Calu3 (cell line): ENCODE results near the gene R3HDM2. TPM values are rescaled to one million over a fixed set of nuclear protein-coding genes. Genes with fewer than 3 reads are reported as not detected.

Experiments
- BruUV-seq: library from RNA; stranded (reverse); fragments of 400-500 nt; replicated peaks from 2 replicates; lab custom pipeline; 2021; lab: Mats Ljungman, UMichigan
- CTCF ChIA-PET: fragments of 300-600 bp; sonication (Branson Sonifier 250); formaldehyde crosslinking; loops from one replicate; lab custom pipeline; 2022; ENCODE audit warnings: antibody characterized with exemption; lab: Charles Lee
- DNase-seq: peaks from one replicate; pipeline ENCODE4 v3.0.0; 2022
- H3K27ac Mint-ChIP-seq: one replicate; pipeline ENCODE4 v1.8.0; 2022; ENCODE audit warnings: mixed read lengths; ENCODE audit not compliant: unreplicated experiment
- H3K27me3 Mint-ChIP-seq: one replicate; pipeline ENCODE4 v1.8.0; 2022; ENCODE audit warnings: mixed read lengths; ENCODE audit not compliant: unreplicated experiment
- H3K36me3 Mint-ChIP-seq: one replicate; pipeline ENCODE4 v1.8.0; 2022; ENCODE audit warnings: mild to moderate bottlenecking, moderate library complexity, mixed read lengths; ENCODE audit not compliant: insufficient read depth, unreplicated experiment
- H3K4me1 Mint-ChIP-seq: one replicate; pipeline ENCODE4 v1.8.0; 2022; ENCODE audit warnings: mild to moderate bottlenecking, low read depth, mixed read lengths; ENCODE audit not compliant: unreplicated experiment
- H3K4me3 Mint-ChIP-seq: one replicate; pipeline ENCODE4 v1.8.0; 2022; ENCODE audit warnings: mild to moderate bottlenecking, low read depth, moderate library complexity, mixed read lengths; ENCODE audit not compliant: unreplicated experiment
- H3K9me3 Mint-ChIP-seq: one replicate; pipeline ENCODE4 v1.8.0; 2022; ENCODE audit warnings: low read depth, mixed read lengths; ENCODE audit not compliant: unreplicated experiment
- CTCF ChIP-seq: fragments of 200-600 bp; IDR thresholded peaks from one replicate; pipeline ENCODE4 v1.8.0; 2022; ENCODE audit warnings: antibody characterized with exemption; ENCODE audit not compliant: unreplicated experiment
- intact Hi-C: fragments of 100-400 bp; cut with micrococcal nuclease; formaldehyde crosslinking; loops from one replicate; pipeline ENCODE4 v1.10.0; 2022; ENCODE audit not compliant: unreplicated experiment
- total RNA-seq: library from RNA; stranded (reverse); gene quantifications from 2 replicates; pipeline ENCODE4 v1.2.3, GENCODE V29; 2022

Gene R3HDM2
- total RNA-seq, 1 experiment from 2014 or later: 77.3 TPM

DNA sequence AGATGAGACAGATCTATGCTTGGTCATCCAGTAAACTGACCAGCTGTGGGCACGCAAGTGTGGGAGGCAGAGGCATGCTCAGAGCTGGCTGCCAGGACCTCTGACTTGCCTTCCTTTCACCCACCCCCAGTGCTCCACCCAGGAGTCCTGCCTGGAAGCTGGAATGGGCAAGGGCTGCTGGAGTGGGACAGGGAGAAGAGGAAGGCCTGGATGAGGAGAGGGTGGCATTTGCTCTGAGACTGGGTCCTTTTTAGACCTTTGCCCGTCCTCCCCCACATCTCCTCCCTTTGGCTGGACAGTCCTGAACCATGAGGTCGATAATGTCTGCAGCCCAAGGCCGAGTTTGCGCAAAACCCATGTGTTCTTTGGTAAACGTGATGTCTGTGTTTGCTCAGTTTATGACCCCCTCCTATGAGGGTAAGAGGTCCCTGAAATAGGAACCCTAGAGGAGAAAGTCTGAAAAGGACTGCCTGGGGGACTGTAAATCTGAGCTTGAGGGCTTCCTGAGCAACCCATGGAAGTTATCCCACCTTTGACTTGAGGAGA lies 20.5 kb upstream of the R3HDM2 start:
- BruUV-seq: no TSS peak
- Mint-ChIP-seq H3K4me3 (no peak overlapping the region), H3K27me3 (peaks cover 27% of the 10 kb centered on the region), H3K9me3 (no peaks in the 10 kb centered on the region), H3K4me1 (peaks cover 12% of the 10 kb centered on the region), H3K36me3 (no peaks in the 10 kb centered on the region), H3K27ac (no peak overlapping the region)
- CTCF ChIA-PET: interaction anchor here (2.4 kb wide), 1 partner anchor 144 kb away, joined by 63 read pairs; no protein-coding TSS in a partner anchor
- intact Hi-C loops: loop anchor here (10.0 kb wide), 1 partner anchor 173 kb away; no protein-coding TSS in a partner anchor
- TF ChIP-seq CTCF: no peak
- no peak for DNase-seq

- Mint-ChIP-seq H3K27me3 (peaks cover 27% of the 10 kb centered on the region), H3K36me3 (no peaks in the 10 kb centered on the region), H3K4me1 (no peaks in the 10 kb centered on the region), H3K27ac (no peak overlapping the region), H3K9me3 (no peaks in the 10 kb centered on the region), H3K4me3 (no peak overlapping the region)
- no peak for TF ChIP-seq CTCF
- no peak for DNase-seq
- intact Hi-C loops: loop anchor here (10.0 kb wide), 1 partner anchor 175 kb away; no protein-coding TSS in a partner anchor
- BruUV-seq: no TSS peak
- CTCF ChIA-PET: interaction anchor here (0.6 to 0.8 kb wide), 2 partner anchors 9 to 25 kb away, joined by 4 read pairs; no protein-coding TSS in a partner anchor
These were observed 19.2 kb upstream of the R3HDM2 start for GRCh38 chr12:57450057-57450456.

DNA sequence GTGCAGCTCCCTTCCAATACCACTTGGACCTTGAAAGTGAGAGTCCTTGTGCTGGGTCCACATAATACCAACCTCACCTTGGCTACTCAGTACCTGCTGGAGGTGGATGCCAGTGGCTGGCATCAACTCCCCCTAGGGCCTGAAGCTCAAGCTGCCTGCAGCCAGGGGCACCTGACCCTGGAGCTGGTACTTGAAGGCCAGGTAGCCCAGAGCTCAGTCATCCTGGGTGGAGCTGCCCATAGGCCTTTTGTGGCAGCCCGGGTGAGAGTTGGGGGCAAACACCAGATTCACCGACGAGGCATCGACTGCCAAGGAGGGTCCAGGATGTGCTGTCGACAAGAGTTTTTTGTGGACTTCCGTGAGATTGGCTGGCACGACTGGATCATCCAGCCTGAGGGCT lies 18.5 kb upstream of the R3HDM2 start:
- no peaks in the 10 kb centered on the region for H3K9me3 Mint-ChIP-seq
- no peaks in the 10 kb centered on the region for H3K4me1 Mint-ChIP-seq
- no peak for TF ChIP-seq CTCF
- no peak overlapping the region for H3K4me3 Mint-ChIP-seq
- H3K27me3 Mint-ChIP-seq: peaks cover 27% of the 10 kb centered on the region
- no peaks in the 10 kb centered on the region for H3K36me3 Mint-ChIP-seq
- BruUV-seq: no TSS peak
- CTCF ChIA-PET: no interaction called here
- no peak overlapping the region for H3K27ac Mint-ChIP-seq
- intact Hi-C loops: no loop called here
- DNase-seq: no peak

- CTCF ChIA-PET: no interaction called here
- DNase-seq: no peak
- intact Hi-C loops: no loop called here
- no peaks in the 10 kb centered on the region for H3K36me3 Mint-ChIP-seq
- no peaks in the 10 kb centered on the region for H3K9me3 Mint-ChIP-seq
- TF ChIP-seq CTCF: no peak
- H3K27ac Mint-ChIP-seq: no peak overlapping the region
- no peaks in the 10 kb centered on the region for H3K4me1 Mint-ChIP-seq
- peaks cover 27% of the 10 kb centered on the region for H3K27me3 Mint-ChIP-seq
- BruUV-seq: no TSS peak
- H3K4me3 Mint-ChIP-seq: no peak overlapping the region
These were observed 17.8 kb upstream of the R3HDM2 start for GRCh38 chr12:57448669-57449068.
